Lower leg skin (tissue), 3 donors: Measurements from ENCODE around the gene PIAS3.

Experiments
- CTCF ChIP-seq, 3 donors: fragments of 450-650 bp; IDR thresholded peaks; one replicate each; pipeline ENCODE4 v1.5.1; 2016; ENCODE audit warnings: antibody characterized with exemption in 3 of 3, mild to moderate bottlenecking in 3 of 3, moderate library complexity in 2 of 3
- POLR2A ChIP-seq, 2 donors: fragments of 450-650 bp; IDR thresholded peaks; one replicate each; pipeline ENCODE4 v1.6.1; 2016 to 2017; ENCODE audit warnings: antibody characterized with exemption in 2 of 2, mild to moderate bottlenecking in 1 of 2, moderate library complexity in 1 of 2

DNA sequence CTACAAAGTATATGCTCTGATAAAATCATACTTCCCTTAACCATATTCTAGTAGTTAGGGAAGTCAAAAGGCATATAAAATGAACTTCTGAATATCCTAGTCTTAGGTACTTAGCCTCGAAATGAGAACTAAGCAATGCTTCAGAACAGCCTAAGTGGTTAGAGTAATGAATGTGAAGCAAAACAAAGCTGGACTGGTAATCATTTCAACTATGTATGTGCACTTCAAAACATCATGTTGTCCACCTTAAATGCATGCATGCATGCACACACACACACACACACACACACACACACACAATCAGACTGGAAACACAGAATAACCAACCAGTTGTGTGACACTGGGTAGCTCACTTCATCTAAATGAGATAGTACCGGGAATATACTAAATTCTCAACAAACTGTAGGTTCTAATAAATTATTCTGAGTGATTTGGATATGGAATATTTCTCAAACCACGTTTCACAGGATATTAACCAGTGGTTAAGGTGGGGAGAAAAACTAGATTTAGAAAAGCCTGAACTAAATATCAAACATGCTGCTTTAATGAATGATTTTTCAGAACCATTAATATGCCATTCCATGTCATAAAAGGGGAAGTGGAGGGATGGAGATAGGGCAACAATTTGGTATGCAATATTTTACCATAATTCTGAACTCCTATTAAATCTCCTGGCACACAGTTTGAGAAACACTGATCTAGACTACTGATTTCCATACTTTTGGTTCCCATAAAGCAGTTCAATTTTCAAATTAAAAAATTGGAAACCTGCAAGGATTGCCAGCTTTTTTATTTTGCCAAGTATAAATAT lies 54.4 kb downstream of the PIAS3 start:
- TF ChIP-seq CTCF (IDR thresholded peaks at IDR 0.05) (no peak), POLR2A (IDR thresholded peaks at IDR 0.05) (no peak)
